Measurements from ENCODE around the gene RGS10. TPM values are rescaled to one million over a fixed set of nuclear protein-coding genes. Genes with fewer than 3 reads are reported as not detected.
"Not testable (repeated sequence)": the region's sequence is repeated elsewhere in the genome, so short reads cannot be mapped to it uniquely, and the experiment has no call there.

RGS10 gene
- total RNA-seq, 2 donors from 2014 or later = 85.2 to 87.7 TPM

- no peak for ATAC-seq (replicated peaks)
- Mint-ChIP-seq H3K4me3 (no peak overlapping the region), H3K27ac (no peak overlapping the region), H3K27me3 (no peaks in the 10 kb centered on the region), H3K36me3 (ENCODE audit: low read depth) (no peaks in the 10 kb centered on the region), H3K4me1 (peaks cover 12% of the 10 kb centered on the region), H3K9me3 (no peaks in the 10 kb centered on the region)
These were observed 73.8 kb downstream of the RGS10 start for GRCh38 chr10:119468542-119469324.

DNA sequence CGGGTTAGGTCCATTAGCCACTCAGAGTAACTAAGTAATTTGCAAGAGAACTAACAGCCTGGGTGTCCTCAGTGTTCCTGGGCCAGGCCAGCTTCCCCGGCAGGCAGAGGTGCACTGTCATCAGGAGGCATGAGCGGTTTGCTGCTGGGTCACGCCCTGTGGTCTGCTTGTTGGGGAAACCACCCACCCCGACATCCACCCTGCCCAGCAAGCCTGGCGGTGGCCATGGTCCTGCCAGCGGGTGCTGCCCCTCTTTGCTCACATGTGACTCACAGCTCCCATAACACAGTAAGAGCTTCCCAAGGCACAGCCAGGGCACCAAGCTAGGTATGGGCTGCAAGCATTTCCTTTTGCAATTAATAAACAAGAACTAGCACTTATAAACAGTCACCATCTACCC, 75.9 kb downstream of the RGS10 start:
- Mint-ChIP-seq H3K9me3 (no peaks in the 10 kb centered on the region), H3K27me3 (no peaks in the 10 kb centered on the region), H3K36me3 (ENCODE audit: low read depth) (no peaks in the 10 kb centered on the region), H3K4me3 (no peak overlapping the region), H3K27ac (peak overlapping the region; percentile 20), H3K4me1 (peaks cover 12% of the 10 kb centered on the region)
- peak; percentile 98 for ATAC-seq (replicated peaks)

GRCh38 chr10:119466076-119466475, 76.4 kb downstream of the RGS10 start:
- H3K27me3 Mint-ChIP-seq = no peaks in the 10 kb centered on the region
- no peaks in the 10 kb centered on the region for H3K36me3 Mint-ChIP-seq (ENCODE audit: low read depth)
- H3K4me1 Mint-ChIP-seq = peaks cover 12% of the 10 kb centered on the region
- no peak overlapping the region for H3K4me3 Mint-ChIP-seq
- H3K27ac Mint-ChIP-seq = no peak overlapping the region
- no peak for ATAC-seq (replicated peaks)
- no peaks in the 10 kb centered on the region for H3K9me3 Mint-ChIP-seq

DNA sequence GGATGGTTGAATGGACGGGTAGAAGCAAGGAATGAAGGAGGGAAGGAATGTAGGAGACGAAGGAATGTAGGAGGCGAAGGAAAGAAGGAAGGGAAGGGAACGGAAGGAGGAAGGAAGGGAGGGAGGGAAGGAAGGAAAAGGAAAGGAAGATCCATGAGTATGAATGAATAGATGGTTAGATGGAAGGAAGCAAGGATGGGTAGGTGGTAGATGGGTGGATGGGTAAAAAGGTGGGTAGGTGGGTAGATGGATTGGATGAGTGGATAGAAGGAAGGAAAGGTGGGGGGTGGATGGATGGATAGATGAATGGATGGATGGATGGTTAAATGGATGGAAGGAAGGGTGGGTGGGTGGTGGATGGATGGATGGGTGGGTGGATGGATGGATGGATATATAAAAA, 77.4 kb downstream of the RGS10 start:
- Mint-ChIP-seq H3K9me3 (no peaks in the 10 kb centered on the region), H3K4me3 (no peak overlapping the region), H3K27ac (no peak overlapping the region)

DNA sequence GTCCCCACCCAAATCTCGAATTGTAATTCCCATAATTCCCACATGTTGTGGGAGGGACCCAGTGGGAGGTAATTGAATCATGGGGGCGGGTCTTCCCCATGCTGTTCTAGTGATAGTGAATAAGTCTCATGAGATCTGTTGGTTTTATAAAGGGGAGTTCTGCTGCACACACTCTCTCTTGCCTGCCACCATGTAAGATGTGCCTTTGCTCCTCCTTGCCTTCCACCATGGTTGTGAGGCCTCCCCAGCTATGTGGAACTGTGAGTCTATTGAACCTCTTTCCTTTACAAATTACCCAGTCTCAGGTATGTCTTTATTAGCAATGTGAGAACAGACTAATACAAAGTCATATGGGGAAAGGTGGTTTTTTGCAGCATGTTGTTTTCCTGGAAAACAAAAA, 79.3 kb downstream of the RGS10 start:
- not testable (repeated sequence) for H3K27ac Mint-ChIP-seq; H3K9me3 Mint-ChIP-seq; H3K4me3 Mint-ChIP-seq; H3K27me3 Mint-ChIP-seq; ATAC-seq (replicated peaks); H3K36me3 Mint-ChIP-seq (ENCODE audit: low read depth)
- peaks cover 12% of the 10 kb centered on the region for H3K4me1 Mint-ChIP-seq

More for the DNA sequence above, 77.4 kb downstream of the RGS10 start:
- no peaks in the 10 kb centered on the region for H3K36me3 Mint-ChIP-seq (ENCODE audit: low read depth)
- ATAC-seq (replicated peaks) = no peak
- peaks cover 12% of the 10 kb centered on the region for H3K4me1 Mint-ChIP-seq
- H3K27me3 Mint-ChIP-seq = no peaks in the 10 kb centered on the region

DNA sequence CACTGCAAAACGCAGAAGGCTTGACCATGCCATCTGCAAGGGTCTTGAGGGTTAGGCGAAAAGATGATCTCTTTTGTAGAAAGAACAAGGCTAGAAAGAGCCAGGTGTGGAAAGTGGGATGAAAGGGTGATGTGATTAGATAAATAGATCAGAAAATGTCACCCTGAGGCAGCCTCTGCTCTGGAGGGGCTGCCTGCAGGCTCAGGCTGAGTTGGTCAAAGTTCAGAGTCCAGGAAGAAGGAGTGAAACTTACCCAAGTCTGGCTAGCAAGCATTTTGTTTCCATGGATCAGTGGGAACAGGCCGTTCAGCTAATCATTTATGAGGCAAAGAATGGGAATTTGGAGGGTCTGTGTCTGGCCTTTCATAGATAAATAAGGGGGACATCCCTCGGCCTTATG, 79.7 kb downstream of the RGS10 start:
- no peak overlapping the region for H3K4me3 Mint-ChIP-seq
- peaks cover 12% of the 10 kb centered on the region for H3K4me1 Mint-ChIP-seq

GRCh38 chr10:119461923-119462322, 80.6 kb downstream of the RGS10 start:
- Mint-ChIP-seq H3K9me3 (no peaks in the 10 kb centered on the region), H3K27me3 (no peaks in the 10 kb centered on the region), H3K4me1 (peaks cover 12% of the 10 kb centered on the region), H3K27ac (no peak overlapping the region), H3K4me3 (no peak overlapping the region), H3K36me3 (ENCODE audit: low read depth) (no peaks in the 10 kb centered on the region)
- ATAC-seq (replicated peaks) = no peak

More for the DNA sequence above, 79.7 kb downstream of the RGS10 start:
- no peak for ATAC-seq (replicated peaks)
- no peaks in the 10 kb centered on the region for H3K27me3 Mint-ChIP-seq
- no peak overlapping the region for H3K27ac Mint-ChIP-seq
- H3K36me3 Mint-ChIP-seq (ENCODE audit: low read depth) = no peaks in the 10 kb centered on the region
- no peaks in the 10 kb centered on the region for H3K9me3 Mint-ChIP-seq

GRCh38 chr10:119461380-119461779, 81.1 kb downstream of the RGS10 start:
- peaks cover 12% of the 10 kb centered on the region for H3K4me1 Mint-ChIP-seq
- no peak overlapping the region for H3K4me3 Mint-ChIP-seq
- no peak overlapping the region for H3K27ac Mint-ChIP-seq
- no peaks in the 10 kb centered on the region for H3K36me3 Mint-ChIP-seq (ENCODE audit: low read depth)
- H3K9me3 Mint-ChIP-seq = no peaks in the 10 kb centered on the region
- ATAC-seq (replicated peaks) = peak; percentile 89
- no peaks in the 10 kb centered on the region for H3K27me3 Mint-ChIP-seq

DNA sequence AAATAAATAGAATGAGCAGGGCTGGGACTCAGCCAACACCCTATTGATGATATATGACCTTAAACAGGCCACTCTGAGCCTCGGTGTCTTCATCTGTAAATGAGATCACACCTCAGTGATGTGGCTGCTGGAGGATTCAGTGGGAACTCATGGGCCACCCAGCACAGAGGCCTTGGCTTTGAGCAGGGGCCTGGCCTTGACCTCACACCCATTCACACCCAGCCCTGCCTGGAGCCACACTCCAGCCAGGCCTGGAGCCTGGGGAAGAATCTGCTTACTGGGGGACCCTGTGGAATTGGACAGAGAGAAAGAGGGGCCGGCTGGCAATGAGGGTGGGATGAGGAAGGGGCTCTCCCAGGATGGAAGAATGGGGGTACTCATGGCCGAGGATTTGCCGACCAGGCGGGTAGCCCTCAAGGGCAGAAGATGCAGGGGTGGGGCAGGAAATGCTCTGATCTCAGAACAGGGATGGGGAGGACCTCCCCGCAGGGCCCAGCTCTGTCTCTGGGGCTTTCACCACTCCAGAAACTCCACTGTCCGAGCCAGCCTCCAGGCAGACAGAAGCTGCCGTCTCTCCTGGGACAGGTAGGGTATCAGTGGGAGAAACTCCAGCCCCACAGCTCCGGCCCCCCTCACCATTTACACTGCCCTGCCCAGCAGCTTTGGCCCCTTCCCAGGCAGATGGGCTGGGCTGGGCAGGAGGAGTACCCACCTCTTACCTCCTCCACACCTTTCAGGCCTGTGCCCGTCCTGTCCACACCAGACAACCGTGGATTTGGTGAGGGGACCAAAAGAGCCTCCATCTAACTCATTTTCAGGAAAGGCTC, 81.9 kb downstream of the RGS10 start:
- Mint-ChIP-seq H3K4me3 (no peak overlapping the region), H3K36me3 (ENCODE audit: low read depth) (no peaks in the 10 kb centered on the region), H3K27ac (peak overlapping the region; percentile 73), H3K4me1 (peaks cover 7% of the 10 kb centered on the region), H3K27me3 (no peaks in the 10 kb centered on the region), H3K9me3 (no peaks in the 10 kb centered on the region)
- ATAC-seq (replicated peaks) = no peak

- Mint-ChIP-seq H3K27me3 (no peaks in the 10 kb centered on the region), H3K36me3 (ENCODE audit: low read depth) (no peaks in the 10 kb centered on the region), H3K4me3 (no peak overlapping the region), H3K9me3 (no peaks in the 10 kb centered on the region), H3K27ac (peak overlapping the region; percentile 73), H3K4me1 (no peaks in the 10 kb centered on the region)
- ATAC-seq (replicated peaks) = no peak
These were observed 82.7 kb downstream of the RGS10 start for GRCh38 chr10:119459681-119460340.

GRCh38 chr10:119457966-119458766, 84.4 kb downstream of the RGS10 start:
- H3K27ac Mint-ChIP-seq = no peak overlapping the region
- H3K27me3 Mint-ChIP-seq = no peaks in the 10 kb centered on the region
- ATAC-seq (replicated peaks) = no peak

DNA sequence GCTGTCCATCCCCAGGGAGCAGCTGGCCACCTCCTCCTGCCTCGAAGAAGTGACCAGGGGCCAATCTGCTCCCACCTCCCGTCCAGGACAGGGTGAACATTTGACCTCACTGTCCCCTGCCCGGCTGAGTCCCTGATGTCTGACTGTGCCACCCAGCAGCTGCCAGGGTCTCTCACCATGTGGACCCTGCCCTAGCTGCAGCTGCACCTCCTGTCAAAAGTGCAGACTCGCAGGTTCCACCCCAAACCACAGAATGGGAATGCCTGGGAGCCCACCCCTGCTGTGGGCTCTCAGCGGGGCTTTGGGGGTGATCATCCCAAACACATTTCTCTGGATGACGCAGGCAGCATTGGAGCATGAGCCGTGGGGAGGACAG, 86.1 kb downstream of the RGS10 start:
- no peak for ATAC-seq (replicated peaks)

More at GRCh38 chr10:119457966-119458766, 84.4 kb downstream of the RGS10 start:
- H3K4me3 Mint-ChIP-seq = no peak overlapping the region
- no peaks in the 10 kb centered on the region for H3K36me3 Mint-ChIP-seq (ENCODE audit: low read depth)
- H3K4me1 Mint-ChIP-seq = no peaks in the 10 kb centered on the region
- no peaks in the 10 kb centered on the region for H3K9me3 Mint-ChIP-seq

DNA sequence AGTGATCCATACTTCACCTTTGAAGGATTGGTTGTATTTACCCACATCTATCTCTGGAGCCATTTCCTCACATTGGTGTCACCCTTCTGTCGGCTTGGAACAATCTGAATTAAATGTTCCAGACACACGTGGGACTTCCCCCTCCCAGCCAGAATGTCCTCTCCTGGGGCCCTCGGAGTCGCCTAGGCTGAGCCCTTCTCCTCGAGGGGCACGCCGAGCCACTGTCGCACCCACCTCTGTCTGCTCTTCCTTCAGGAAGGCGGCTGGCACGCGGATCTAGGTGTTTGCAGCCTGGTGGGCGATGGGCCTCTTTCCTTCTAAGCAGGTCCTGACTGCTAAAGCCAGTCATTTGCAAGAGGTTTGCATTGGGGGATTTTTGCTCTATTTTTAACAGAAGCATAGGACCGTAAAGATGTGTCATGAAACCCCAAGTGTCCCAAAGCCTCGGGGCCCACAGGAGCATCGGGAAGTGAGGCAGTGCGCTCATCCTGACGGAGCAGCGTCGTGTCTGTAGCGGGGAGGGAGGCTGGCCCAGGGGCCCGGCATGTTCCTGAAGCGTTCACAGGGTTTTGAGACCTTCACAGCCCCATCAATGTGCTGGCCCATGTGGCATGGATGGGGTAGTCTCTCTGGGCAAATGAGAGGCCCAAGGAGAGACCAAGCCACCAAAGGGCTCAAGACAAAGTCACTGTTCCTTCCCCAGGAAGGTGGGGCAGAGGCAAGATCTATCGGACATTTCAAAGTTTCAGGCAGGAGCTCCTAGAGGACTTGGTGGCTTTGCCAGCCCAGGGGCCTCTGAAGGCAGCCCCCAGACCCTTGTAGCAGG, 86.7 kb downstream of the RGS10 start:
- H3K9me3 Mint-ChIP-seq = no peaks in the 10 kb centered on the region
- H3K27ac Mint-ChIP-seq = no peak overlapping the region
- no peaks in the 10 kb centered on the region for H3K4me1 Mint-ChIP-seq
- no peaks in the 10 kb centered on the region for H3K36me3 Mint-ChIP-seq (ENCODE audit: low read depth)
- H3K4me3 Mint-ChIP-seq = no peak overlapping the region
- H3K27me3 Mint-ChIP-seq = no peaks in the 10 kb centered on the region
- no peak for ATAC-seq (replicated peaks)

More for the DNA sequence above, 86.1 kb downstream of the RGS10 start:
- H3K4me3 Mint-ChIP-seq = no peak overlapping the region
- no peaks in the 10 kb centered on the region for H3K36me3 Mint-ChIP-seq (ENCODE audit: low read depth)
- no peak overlapping the region for H3K27ac Mint-ChIP-seq
- no peaks in the 10 kb centered on the region for H3K4me1 Mint-ChIP-seq
- H3K27me3 Mint-ChIP-seq = no peaks in the 10 kb centered on the region
- no peaks in the 10 kb centered on the region for H3K9me3 Mint-ChIP-seq

Measured in activated T-helper 17 cell treated with anti-CD3 and anti-CD28 coated beads, Interleukin-2, amount 50 U/mL, for 72 hours (primary cell).